NCI-H82 treated with DMSO at 0.1 percent for 48 hours (cell line): ENCODE results near the gene BICC1.

ENCODE experiments used
- DNase-seq: peaks from one replicate; lab custom pipeline; 2025; ENCODE audit not compliant: unreplicated experiment; lab: John Stamatoyannopoulos, UW

The BICC1 gene

DNA sequence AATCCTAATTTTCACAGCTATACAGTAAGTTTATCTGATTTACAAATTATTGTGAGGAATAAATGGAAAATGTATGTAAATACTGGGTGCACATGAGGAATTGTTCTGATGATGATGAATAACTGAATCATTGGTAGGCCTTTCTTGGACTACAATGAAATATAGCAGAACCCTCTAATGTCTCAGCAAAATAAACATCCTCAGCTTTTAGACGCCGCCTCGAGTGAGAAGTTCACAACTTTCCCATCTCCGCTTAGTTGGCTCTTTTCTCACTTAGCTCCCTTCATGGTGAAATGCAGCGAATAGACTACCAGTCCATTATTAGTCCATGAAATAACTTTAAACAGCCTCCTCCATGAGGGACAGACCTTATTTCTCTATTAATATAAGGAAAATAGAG lies 182.3 kb downstream of the BICC1 start:
- no peak for DNase-seq

DNA sequence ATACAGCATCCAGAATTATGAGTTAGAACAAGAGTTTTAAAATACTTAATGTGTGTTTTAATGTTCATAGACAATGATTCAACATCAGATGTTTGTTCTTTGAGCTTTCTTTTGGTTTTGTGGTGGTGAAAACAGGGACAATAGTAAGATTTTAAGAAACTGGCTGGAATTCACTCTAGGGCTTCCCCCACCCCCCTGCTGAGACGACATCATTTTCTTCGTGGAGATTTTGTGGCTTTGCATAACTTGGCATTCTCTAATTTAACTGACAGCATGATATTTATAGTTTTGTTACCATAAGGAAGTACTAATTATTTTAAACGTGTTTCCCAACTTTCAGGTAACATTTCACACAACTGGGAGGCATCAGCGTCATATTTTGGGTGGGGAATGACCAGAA lies 184.1 kb downstream of the BICC1 start:
- DNase-seq: no peak

GRCh38 chr10:58697691-58698090 lies 185.0 kb downstream of the BICC1 start:
- no peak for DNase-seq

- no peak for DNase-seq
These were observed 186.2 kb downstream of the BICC1 start for GRCh38 chr10:58698777-58699356.

DNA sequence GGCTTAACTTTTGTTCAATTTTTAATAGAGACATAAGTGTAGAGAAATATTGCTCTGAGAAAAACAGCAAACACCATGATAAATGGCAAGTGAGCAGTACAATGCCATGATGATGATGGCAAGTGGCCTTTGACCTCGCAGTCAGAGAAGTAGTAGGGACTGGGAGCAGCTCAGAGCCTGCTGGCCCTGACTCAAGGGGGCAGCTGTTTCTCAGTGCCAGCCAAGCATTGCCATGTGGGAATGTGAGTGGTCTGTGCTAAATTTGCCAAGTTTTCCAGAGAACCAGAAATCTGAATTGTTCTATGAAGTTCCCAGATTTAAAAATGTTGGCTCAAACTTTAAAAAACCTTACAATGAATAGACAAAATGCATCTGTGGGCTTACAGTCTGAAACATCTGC lies 187.9 kb downstream of the BICC1 start:
- DNase-seq: no peak

DNA sequence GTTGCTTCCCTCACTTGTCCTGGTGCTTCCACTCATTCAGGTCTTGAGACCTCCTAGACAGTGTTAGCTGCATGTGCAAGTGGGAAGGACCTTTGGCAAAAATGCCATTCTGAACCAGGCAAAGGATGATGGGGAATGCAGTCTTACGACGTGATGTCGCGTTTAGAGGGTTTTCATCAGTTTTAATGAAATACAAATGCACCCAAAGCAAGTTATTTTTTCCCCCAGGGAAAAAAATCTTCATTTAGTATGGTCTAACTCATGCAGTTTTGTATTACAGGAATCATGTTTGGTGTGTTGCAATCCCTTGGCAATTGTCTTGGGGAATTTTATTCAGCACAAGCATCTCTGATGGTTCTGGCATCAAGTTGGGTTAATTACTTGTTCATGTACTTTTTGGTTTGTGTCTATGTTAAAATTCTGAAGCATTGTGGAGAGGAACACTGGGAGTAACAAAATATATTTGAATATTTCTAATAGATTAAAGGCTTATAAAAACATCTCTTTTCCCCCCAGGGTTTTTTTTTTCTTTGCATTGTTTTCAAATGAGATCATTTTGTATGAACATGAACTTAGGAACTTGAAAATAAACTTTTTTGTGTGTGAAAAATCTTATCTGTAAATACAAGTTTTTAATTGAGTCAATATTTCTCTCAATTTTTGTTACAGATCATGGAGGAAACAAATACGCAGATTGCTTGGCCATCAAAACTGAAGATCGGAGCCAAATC lies 188.9 kb downstream of the BICC1 start:
- DNase-seq: no peak

- DNase-seq: no peak
These were observed 191.6 kb downstream of the BICC1 start for GRCh38 chr10:58704226-58704625.

DNA sequence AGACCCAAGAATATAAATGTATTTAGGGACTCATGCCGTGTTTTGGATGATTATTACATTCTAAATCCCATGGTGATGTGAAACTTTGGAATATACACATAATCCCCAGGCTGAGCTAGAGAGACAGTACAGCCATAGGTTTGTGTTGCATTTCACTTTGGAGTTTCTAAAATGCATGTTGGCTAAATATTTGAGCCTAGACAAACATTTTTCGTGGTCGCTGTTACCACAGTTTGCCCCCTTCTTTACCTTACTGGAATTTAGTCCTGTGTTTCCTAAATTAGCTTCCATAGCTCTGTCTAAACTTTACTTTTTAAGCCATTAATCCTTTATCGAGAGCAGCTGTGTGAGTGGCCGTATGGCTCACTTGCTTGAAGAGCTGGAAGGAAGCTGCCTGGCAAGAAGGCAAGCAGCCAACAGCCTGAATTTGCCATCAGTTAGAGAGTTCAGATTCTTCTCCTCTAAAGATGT lies 192.0 kb downstream of the BICC1 start:
- peak; percentile 6 for DNase-seq

- no peak for DNase-seq
These were observed 194.2 kb downstream of the BICC1 start for GRCh38 chr10:58706836-58707235.

- no peak for DNase-seq
These were observed 199.5 kb downstream of the BICC1 start for GRCh38 chr10:58712141-58712540.

DNA sequence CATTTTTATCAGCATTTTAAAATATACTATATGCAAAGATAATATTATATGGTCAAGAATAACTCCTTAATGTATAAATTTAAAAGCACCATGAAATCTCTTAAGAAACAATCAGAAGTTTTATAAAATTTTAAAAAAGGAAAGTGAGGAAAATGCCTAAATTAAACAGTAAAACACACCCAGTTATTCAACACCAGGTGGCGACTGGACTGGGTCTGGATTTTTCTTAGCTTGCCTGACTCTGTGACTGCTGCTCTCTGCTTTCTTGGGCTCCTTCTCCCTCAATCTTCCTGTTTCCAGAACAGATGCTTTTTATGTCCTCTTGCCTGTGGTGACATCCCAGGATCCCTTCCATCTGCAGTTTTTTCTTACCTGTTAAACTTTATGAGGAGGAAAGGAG lies 200.3 kb downstream of the BICC1 start:
- DNase-seq: no peak

GRCh38 chr10:58714409-58714808 lies 201.7 kb downstream of the BICC1 start:
- no peak for DNase-seq

- no peak for DNase-seq
These were observed 202.4 kb downstream of the BICC1 start for GRCh38 chr10:58715061-58715460.

- no peak for DNase-seq
These were observed 205.9 kb downstream of the BICC1 start for GRCh38 chr10:58718596-58718995.

DNA sequence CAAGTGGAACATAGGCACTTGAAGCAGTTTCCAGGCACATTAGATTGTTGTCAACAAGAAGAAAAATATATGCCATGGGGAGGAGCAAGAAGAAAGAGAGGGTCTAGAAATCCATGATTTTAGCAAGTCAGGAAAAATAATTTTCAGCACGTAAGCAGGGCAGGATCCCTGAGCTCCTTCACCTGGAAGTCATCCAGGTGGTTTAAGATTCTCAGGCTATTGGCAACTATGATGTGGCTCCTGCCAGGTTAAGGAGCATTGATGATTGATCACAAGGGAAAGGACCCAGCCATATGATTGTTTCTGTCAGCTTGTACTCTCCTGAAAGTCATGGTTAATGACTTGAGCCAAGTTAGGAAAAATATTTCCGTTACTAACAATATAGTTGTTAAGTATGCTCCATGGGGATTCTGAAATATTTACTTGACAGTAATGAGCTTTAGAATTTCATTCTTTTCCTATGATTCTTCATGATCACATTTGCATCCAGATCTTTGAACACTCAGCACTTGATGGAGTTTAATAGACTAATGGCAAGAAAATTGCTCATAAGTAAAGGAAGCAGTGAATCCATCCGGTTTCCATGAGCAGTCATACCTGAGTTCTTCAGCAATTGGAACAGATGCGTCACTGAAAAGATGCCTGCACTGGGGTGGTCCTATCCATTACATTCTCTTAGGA lies 209.1 kb downstream of the BICC1 start:
- no peak for DNase-seq

DNA sequence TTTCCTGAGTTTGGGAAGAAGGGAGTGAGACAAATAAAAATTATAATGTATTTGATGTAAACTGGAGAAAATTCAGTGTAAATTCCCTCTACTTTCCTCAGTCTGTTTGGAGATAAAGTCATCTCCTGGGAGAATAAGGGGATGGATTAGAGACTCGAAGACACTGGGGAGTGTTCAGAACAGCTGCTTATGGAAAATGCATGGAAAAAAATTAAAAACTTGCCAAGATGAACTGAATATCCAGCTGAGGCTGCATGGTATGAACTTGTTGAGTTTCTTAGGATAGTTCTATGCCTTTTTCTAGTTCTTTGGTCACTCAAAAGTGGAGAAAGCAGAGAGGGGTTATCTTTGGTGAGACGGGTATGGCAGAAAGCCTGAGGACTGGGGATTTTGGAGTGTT lies 210.5 kb downstream of the BICC1 start:
- no peak for DNase-seq

DNA sequence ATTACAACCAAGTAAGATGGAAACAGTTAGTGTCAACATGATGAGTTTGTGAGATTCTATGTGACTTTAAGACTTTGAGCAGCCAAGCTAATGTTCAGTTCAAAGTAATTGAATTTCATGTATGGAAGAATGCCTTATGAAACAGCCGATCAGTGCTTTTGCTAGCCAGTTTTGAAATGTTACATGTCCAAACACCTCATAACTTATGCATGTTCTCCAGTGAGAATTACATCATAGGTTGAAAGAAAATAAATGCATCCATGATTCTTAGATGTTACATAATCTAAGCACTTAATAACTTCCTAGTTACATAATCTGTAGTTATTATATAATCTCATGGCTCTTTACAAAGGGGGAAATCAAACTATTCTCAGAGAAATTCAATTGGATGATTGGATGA lies 211.3 kb downstream of the BICC1 start:
- no peak for DNase-seq

DNA sequence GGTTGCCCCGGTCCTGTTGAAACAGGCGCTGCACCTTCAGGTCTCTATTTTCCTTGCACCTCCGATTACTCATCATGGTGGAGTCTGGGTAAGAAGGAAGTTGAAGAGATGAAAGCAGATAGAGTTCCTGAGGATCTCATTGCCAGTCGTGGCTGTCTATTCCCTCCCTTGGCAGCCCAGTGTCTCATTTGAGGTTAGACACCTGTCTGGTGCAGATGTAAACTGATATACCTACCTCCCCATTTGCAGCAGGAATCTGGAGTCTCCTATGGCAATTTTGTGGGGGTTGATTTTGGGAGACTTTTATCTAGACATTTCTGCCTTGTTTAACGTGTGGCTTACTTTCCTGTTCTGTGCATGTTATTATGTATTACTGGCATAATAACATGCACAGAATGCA lies 212.1 kb downstream of the BICC1 start:
- DNase-seq: no peak

GRCh38 chr10:58725901-58726300 lies 213.2 kb downstream of the BICC1 start:
- no peak for DNase-seq

- DNase-seq: no peak
These were observed 215.0 kb downstream of the BICC1 start for GRCh38 chr10:58727633-58728032.

DNA sequence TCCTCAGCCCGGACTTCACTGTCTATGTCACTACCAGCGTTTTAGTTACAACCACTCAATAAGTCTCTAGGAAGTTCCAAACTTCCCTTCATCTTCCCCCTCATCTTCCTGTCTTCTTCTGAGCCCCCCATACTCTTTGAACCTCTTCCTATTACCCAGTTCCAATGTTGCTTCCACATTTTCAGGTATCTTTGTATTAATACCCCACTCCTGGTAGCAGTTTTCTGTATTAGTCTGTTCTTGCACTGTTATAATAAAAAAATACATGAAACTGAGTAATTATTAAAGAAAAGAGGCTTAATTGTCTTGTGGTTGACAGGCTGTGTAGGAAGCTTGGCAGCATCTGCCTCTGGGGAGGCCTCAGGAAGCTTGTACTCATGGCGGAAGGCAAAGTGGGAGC lies 218.6 kb downstream of the BICC1 start:
- DNase-seq: no peak

GRCh38 chr10:58733436-58733835 lies 220.8 kb downstream of the BICC1 start:
- DNase-seq: peak; percentile 2
